Endothelial cell of umbilical vein (primary cell): ENCODE results near the gene CHI3L2. TPM values are rescaled to one million over a fixed set of nuclear protein-coding genes. Genes with fewer than 3 reads are reported as not detected.

Source experiments
- BruUV-seq: library from RNA; stranded (reverse); fragments of 400-500 nt; replicated peaks from 2 replicates; lab custom pipeline; 2021; lab: Mats Ljungman, UMichigan
- CTCF ChIA-PET: fragments of 300-600, 350-600 bp; sonication (Branson Sonifier 250); formaldehyde crosslinking; loops from one replicate; lab custom pipeline; 2021; ENCODE audit warnings: antibody characterized with exemption, inconsistent platforms; lab: Charles Lee
- POLR2A ChIA-PET: fragments of 300-600, 350-600 bp; sonication (Branson Sonifier 250); formaldehyde crosslinking; loops from one replicate; lab custom pipeline; 2021; ENCODE audit warnings: antibody characterized with exemption, inconsistent platforms; lab: Charles Lee
- DNase-seq: peaks from one replicate; pipeline ENCODE4 v3.0.0-alpha.2; 2011; ENCODE audit warnings: low read depth, low spot score
- FAIRE-seq: peaks from 2 replicates; lab custom pipeline; 2011; peaks lifted over from hg19 to GRCh38; lab: Jason Lieb, UNC
- H2AFZ ChIP-seq: 2 replicates; pipeline ENCODE4 v1.6.0; 2012; ENCODE audit warnings: low read depth, low read length, control low read depth, inconsistent platforms
- H3K27ac ChIP-seq: 2 replicates; pipeline ENCODE4 v1.5.1; 2011; ENCODE audit warnings: low read depth, mild to moderate bottlenecking, control low read depth, low read length, moderate library complexity; ENCODE audit not compliant: insufficient read depth
- H3K27me3 ChIP-seq, 2 experiments: 2 replicates each; pipeline versions ENCODE4 v1.6.0 to v1.6.1; 2011; ENCODE audit warnings: low read length in 2 of 2, mixed read lengths in 1 of 2; ENCODE audit not compliant: control insufficient read depth in 2 of 2, insufficient read depth in 2 of 2
- H3K36me3 ChIP-seq, 2 experiments: 2 replicates in 1 of 2; 3 replicates in 1 of 2; pipeline ENCODE4 v1.5.1; 2011; ENCODE audit warnings: low read length in 2 of 2, mild to moderate bottlenecking in 1 of 2, moderate library complexity in 1 of 2; ENCODE audit not compliant: control insufficient read depth in 2 of 2, insufficient read depth in 2 of 2; ENCODE audit errors: extremely low read depth in 1 of 2
- H3K4me1 ChIP-seq: 3 replicates; pipeline ENCODE4 v1.5.1; 2011; ENCODE audit warnings: mild to moderate bottlenecking, low read length; ENCODE audit not compliant: control insufficient read depth, insufficient read depth; ENCODE audit errors: extremely low read depth
- H3K4me2 ChIP-seq: 2 replicates; pipeline ENCODE4 v1.6.1; 2011; ENCODE audit warnings: low read length, control low read depth, mixed read lengths; ENCODE audit not compliant: insufficient read depth
- H3K4me3 ChIP-seq, 3 experiments: fragments of 200-600 bp in 1 of 3; sonication (generic), shearing (Covaris generic) in 1 of 3; replicated peaks in 1 of 3; 2 replicates each; pipeline ENCODE4 v1.5.1; 2011 to 2016; ENCODE audit warnings: control low read depth in 3 of 3, low read length in 3 of 3, mild to moderate bottlenecking in 2 of 3, inconsistent platforms in 1 of 3, low read depth in 1 of 3, moderate library complexity in 1 of 3; ENCODE audit not compliant: insufficient read depth in 1 of 3
- H3K79me2 ChIP-seq: 2 replicates; pipeline ENCODE4 v1.6.0; 2012; ENCODE audit warnings: low read length, inconsistent platforms; ENCODE audit not compliant: control insufficient read depth, insufficient read depth
- H3K9ac ChIP-seq: replicated peaks from 2 replicates; pipeline ENCODE3; 2011; ENCODE audit warnings: low read length, control low read depth; ENCODE audit not compliant: insufficient read depth; ENCODE audit errors: extremely low read depth
- H3K9me1 ChIP-seq: replicated peaks from 3 replicates; pipeline ENCODE4 v1.6.0; 2011; ENCODE audit warnings: mild to moderate bottlenecking, low read length; ENCODE audit not compliant: control insufficient read depth, insufficient read depth; ENCODE audit errors: extremely low read depth
- H3K9me3 ChIP-seq: replicated peaks from 2 replicates; pipeline ENCODE4 v1.5.1; 2012; ENCODE audit warnings: low read length, inconsistent platforms; ENCODE audit not compliant: control insufficient read depth, insufficient read depth
- H4K20me1 ChIP-seq: replicated peaks from 2 replicates; pipeline ENCODE3; 2011; ENCODE audit warnings: mild to moderate bottlenecking, low read length; ENCODE audit not compliant: control insufficient read depth, insufficient read depth; ENCODE audit errors: extremely low read depth
- EZH2 ChIP-seq: IDR thresholded peaks from 2 replicates; pipeline ENCODE4 v1.6.1; 2012; ENCODE audit warnings: borderline replicate concordance, low read depth, mild to moderate bottlenecking, moderate library complexity, low read length, inconsistent platforms; ENCODE audit not compliant: severe bottlenecking
- FOS ChIP-seq: IDR thresholded peaks from 2 replicates; pipeline ENCODE4 v1.6.1; 2011; ENCODE audit warnings: mild to moderate bottlenecking, low read length, moderate library complexity, borderline replicate concordance; ENCODE audit not compliant: insufficient read depth
- GATA2 ChIP-seq: IDR thresholded peaks from 2 replicates; pipeline ENCODE4 v1.7.0; 2011; ENCODE audit warnings: low read depth, mild to moderate bottlenecking, moderate library complexity, mixed read lengths, low read length; ENCODE audit not compliant: insufficient read length, insufficient read depth
- JUN ChIP-seq: IDR thresholded peaks from 2 replicates; pipeline ENCODE4 v1.6.1; 2011; ENCODE audit warnings: borderline replicate concordance, low read depth; ENCODE audit not compliant: insufficient read length, insufficient read depth
- MYC ChIP-seq: IDR thresholded peaks from one replicate; pipeline ENCODE4 v1.6.1; 2011; ENCODE audit warnings: mild to moderate bottlenecking, low read depth, low read length
- POLR2A ChIP-seq: IDR thresholded peaks from 2 replicates; pipeline ENCODE4 v1.6.1; 2012; ENCODE audit warnings: low read depth, mild to moderate bottlenecking, control low read depth, low read length
- POLR2AphosphoS5 ChIP-seq: IDR thresholded peaks from 2 replicates; pipeline ENCODE4 v1.6.1; 2012; ENCODE audit warnings: low read depth, mild to moderate bottlenecking, control low read depth, low read length, moderate library complexity; ENCODE audit not compliant: insufficient read depth
- dilution Hi-C: fragments of 300-500 bp; cut with MboI; formaldehyde crosslinking; loops from one replicate; pipeline ENCODE4 v1.15.0; 2019; ENCODE audit warnings: low sequenced_read_pairs; ENCODE audit not compliant: extremely low pct_ligation_motif_present
- intact Hi-C: fragments of 100-400 bp; cut with micrococcal nuclease; formaldehyde crosslinking; loops from one replicate; pipeline ENCODE4 v1.10.0; 2022
- polyA plus RNA-seq, 4 experiments: library from polyadenylated mRNA; depleted of rRNA in 3 of 4; stranded (reverse) in 3 of 4; unstranded in 1 of 4; fragments of >200 nt; gene quantifications; 2 replicates each; pipeline versions ENCODE4 v1.2.1 to v1.2.3, GENCODE V29; 2011 to 2012; ENCODE audit warnings: missing spikeins in 1 of 4
- total RNA-seq: library from RNA; stranded (reverse); gene quantifications from 2 replicates; pipeline ENCODE4 v1.2.3, GENCODE V29; 2021
- TF ChIP-seq, protein P1 (sequence below), 2 donors: IDR thresholded peaks; 1 replicate in 1 of 2; 2 replicates in 1 of 2; pipeline ENCODE4 v1.5.1; 2011; ENCODE audit warnings: low read length in 2 of 2, mild to moderate bottlenecking in 2 of 2, moderate library complexity in 2 of 2, control low read depth in 1 of 2, inconsistent platforms in 1 of 2, low read depth in 1 of 2; ENCODE audit not compliant: insufficient read depth in 1 of 2; ENCODE audit errors: extremely low read depth in 1 of 2
- TF ChIP-seq, protein P2 (sequence below): IDR thresholded peaks from 2 replicates; pipeline ENCODE4 v1.6.1; 2011; ENCODE audit not compliant: insufficient read depth, insufficient read length

The CHI3L2 gene
- total and polyA plus RNA-seq, 2 donors (not counting 3 experiments of a cell fraction or from before 2014, with no cell fraction given): not detected

DNA sequence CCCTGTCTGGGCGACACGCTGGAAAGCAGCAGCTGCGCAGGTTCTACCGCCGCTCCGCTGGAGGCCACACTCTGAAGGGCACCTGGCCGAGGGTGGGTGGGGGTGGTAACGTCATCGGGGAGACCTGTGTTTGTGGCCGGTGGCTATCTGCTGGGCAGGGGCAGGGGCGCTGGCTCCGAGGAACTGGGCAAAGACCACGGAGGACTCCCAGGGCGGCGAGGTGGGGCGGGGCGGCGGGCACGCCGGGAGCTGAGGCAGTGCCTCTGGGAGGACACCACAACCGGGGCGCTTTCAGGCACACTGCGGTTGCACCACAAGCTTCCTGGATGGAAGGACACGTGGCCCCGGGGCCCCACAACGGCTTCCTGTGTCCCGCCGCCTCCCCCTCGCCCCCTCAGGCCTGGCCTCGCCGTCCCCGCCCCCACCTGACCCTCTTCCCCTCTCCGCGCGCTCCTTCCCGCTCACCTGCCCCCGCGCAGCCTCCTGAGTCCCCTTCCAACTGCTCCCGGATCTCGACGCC lies 23.8 kb upstream of the CHI3L2 start:
- no peak overlapping the region for H3K27ac ChIP-seq
- no peaks in the 10 kb centered on the region for H3K9me3 ChIP-seq
- no peaks in the 10 kb centered on the region for H4K20me1 ChIP-seq
- H3K4me3 ChIP-seq: peak overlapping the region in 2 of 3 experiments; percentile 38 to 53
- BruUV-seq: no TSS peak
- DNase-seq (no peak), FAIRE-seq (no peak)
- peaks cover 17 to 31% of the 10 kb centered on the region in 2 experiments for H3K27me3 ChIP-seq
- ChIA-PET CTCF (interaction anchor here (1.0 kb wide), 1 partner anchor 19 kb away, joined by 3 read pairs; no protein-coding TSS in a partner anchor), POLR2A (no interaction called here)
- H3K9ac ChIP-seq: no peak overlapping the region
- H3K36me3 ChIP-seq: no peaks in the 10 kb centered on the region
- no peaks in the 10 kb centered on the region for H3K79me2 ChIP-seq
- TF ChIP-seq POLR2A: no peak
- TF ChIP-seq GATA2: no peak
- TF ChIP-seq JUN: no peak
- TF ChIP-seq, protein P1, sequence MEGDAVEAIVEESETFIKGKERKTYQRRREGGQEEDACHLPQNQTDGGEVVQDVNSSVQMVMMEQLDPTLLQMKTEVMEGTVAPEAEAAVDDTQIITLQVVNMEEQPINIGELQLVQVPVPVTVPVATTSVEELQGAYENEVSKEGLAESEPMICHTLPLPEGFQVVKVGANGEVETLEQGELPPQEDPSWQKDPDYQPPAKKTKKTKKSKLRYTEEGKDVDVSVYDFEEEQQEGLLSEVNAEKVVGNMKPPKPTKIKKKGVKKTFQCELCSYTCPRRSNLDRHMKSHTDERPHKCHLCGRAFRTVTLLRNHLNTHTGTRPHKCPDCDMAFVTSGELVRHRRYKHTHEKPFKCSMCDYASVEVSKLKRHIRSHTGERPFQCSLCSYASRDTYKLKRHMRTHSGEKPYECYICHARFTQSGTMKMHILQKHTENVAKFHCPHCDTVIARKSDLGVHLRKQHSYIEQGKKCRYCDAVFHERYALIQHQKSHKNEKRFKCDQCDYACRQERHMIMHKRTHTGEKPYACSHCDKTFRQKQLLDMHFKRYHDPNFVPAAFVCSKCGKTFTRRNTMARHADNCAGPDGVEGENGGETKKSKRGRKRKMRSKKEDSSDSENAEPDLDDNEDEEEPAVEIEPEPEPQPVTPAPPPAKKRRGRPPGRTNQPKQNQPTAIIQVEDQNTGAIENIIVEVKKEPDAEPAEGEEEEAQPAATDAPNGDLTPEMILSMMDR (IDR thresholded peaks at IDR 0.05; ENCODE audit: extremely low read depth in 1 of 2, insufficient read depth in 1 of 2, low read depth in 1 of 2, low read length in 2 of 2): no peak
- no peak for TF ChIP-seq MYC
- TF ChIP-seq FOS: no peak
- no peak for TF ChIP-seq POLR2AphosphoS5
- TF ChIP-seq, protein P2, sequence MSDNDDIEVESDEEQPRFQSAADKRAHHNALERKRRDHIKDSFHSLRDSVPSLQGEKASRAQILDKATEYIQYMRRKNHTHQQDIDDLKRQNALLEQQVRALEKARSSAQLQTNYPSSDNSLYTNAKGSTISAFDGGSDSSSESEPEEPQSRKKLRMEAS: no peak
- TF ChIP-seq EZH2: no peak
- H3K4me1 ChIP-seq: peaks cover 3% of the 10 kb centered on the region
- intact Hi-C loops (no loop called here), dilution Hi-C loops (no loop called here)
- H2AFZ ChIP-seq: peak overlapping the region; percentile 74
- H3K4me2 ChIP-seq: no peak overlapping the region
- no peaks in the 10 kb centered on the region for H3K9me1 ChIP-seq
